ENCODE results near the gene PATJ.

PATJ gene

DNA sequence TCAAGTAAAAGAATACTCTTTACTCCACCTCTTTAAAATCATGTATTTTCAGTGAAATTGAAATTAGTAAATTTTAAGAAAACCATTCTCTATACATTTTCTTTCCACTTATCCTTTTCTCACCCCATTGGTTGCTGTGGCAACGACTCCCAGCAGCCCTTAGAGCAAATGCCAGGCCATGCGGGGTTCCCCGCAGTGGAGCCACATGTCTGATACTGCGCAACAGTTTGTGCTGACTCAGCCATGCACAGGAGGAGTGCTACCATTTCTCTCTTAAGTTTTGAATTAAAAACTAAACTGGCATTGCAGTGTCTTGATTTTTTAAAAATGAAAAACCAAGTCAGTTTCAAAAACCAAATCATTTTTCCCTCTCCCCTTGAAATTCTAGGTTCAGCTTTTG is 238.3 kb downstream of the PATJ start:
- peak; percentile 92 for DNase-seq (ENCODE audit: low read depth)
- no peak for TF ChIP-seq CTCF (conservative IDR thresholded peaks at IDR 0.05; ENCODE audit: low read depth, low read length)
- H3K4me3 ChIP-seq (ENCODE audit: low read depth, low read length), result no peak overlapping the region

- TF ChIP-seq CTCF (conservative IDR thresholded peaks at IDR 0.05; ENCODE audit: low read depth, low read length), result no peak
- H3K4me3 ChIP-seq (ENCODE audit: low read depth, low read length), result no peak overlapping the region
Observed at GRCh38 chr1:61981870-61982660, 239.8 kb downstream of the PATJ start.

GRCh38 chr1:61983236-61983635 is 241.0 kb downstream of the PATJ start:
- TF ChIP-seq CTCF (conservative IDR thresholded peaks at IDR 0.05; ENCODE audit: low read depth, low read length), result no peak
- no peak overlapping the region for H3K4me3 ChIP-seq (ENCODE audit: low read depth, low read length)
- no peak for DNase-seq (ENCODE audit: low read depth)

More at GRCh38 chr1:61981870-61982660, 239.8 kb downstream of the PATJ start:
- no peak for DNase-seq (ENCODE audit: low read depth)

DNA sequence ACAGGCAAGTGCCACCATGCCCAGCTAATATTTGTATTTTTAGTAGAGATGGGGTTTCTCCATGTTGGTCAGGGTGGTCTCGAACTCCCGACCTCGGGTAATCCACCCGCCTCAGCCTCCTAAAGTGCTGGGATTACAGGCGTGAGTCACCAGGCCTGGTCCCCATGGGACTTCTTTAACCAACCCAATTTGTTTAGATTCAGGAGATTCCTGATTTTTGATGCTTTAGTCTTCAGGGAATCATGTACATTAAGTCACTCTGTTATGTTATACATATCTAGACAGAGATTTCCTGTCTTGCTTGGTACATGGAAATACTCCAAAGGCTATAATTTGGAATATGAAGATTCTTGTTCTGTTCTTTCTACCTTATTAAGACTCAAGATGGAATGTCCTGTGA is 250.0 kb downstream of the PATJ start:
- TF ChIP-seq CTCF (conservative IDR thresholded peaks at IDR 0.05; ENCODE audit: low read depth, low read length), result no peak
- no peak overlapping the region for H3K4me3 ChIP-seq (ENCODE audit: low read depth, low read length)
- no peak for DNase-seq (ENCODE audit: low read depth)

DNA sequence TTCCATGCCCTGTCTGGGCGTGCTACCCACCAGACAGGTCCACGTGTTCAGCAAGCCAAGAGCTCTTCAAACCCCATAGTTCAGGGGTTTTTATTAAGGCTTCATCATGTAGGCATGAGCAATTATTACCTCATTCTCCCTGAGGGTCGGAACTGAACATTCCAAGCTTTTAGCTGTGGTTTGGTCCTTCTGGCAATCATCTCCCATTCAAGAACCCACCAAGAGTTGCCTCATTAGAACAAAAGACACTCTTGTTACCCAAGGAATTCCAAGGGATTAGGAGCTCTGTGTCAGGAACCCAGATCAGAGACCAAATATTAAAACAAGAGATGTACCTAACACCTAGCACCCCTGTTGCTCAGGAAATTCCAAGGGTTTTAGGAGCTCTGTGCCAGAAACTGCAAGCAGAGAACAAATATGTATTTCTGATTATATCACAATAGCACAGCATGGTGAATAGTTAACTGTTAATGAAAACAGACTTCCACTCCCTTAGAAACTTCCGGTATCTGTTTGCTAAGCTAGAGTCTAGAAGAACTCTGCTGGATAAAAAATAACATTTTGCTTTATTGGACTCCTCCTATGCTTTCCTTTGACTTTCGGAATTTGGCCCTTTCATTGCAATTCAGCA is 251.2 kb downstream of the PATJ start:
- DNase-seq (ENCODE audit: low read depth), result peak; percentile 55
- H3K4me3 ChIP-seq (ENCODE audit: low read depth, low read length), result no peak overlapping the region
- no peak for TF ChIP-seq CTCF (conservative IDR thresholded peaks at IDR 0.05; ENCODE audit: low read depth, low read length)

GRCh38 chr1:61995641-61996040 is 253.4 kb downstream of the PATJ start:
- TF ChIP-seq CTCF (conservative IDR thresholded peaks at IDR 0.05; ENCODE audit: low read depth, low read length), result no peak
- no peak overlapping the region for H3K4me3 ChIP-seq (ENCODE audit: low read depth, low read length)
- DNase-seq (ENCODE audit: low read depth), result no peak

DNA sequence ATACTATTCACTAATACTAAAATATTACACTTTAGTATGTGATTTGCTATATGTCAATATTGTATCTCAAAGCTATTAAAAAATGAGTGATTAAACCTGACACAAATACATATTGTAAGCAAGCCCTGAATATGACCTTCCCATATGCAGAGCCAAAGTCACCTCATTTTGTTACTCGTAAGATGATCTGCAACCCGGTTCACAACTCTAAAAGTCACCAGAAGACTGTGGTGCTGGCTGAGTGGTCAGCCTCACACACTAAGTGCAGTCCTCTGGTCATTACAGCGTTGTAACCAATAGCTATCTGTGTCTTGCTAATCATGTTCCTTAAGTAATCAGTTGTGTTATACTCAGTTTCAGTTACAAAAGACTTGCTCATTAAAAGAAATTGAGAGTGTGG is 254.8 kb downstream of the PATJ start:
- no peak for DNase-seq (ENCODE audit: low read depth)
- no peak for TF ChIP-seq CTCF (conservative IDR thresholded peaks at IDR 0.05; ENCODE audit: low read depth, low read length)
- no peak overlapping the region for H3K4me3 ChIP-seq (ENCODE audit: low read depth, low read length)

Data from choroid plexus epithelial cell (primary cell).